HepG2 (cell line): ENCODE measurements around the gene SYNJ2. TPM values are rescaled to one million over a fixed set of nuclear protein-coding genes. Genes with fewer than 3 reads are reported as not detected.

Source experiments
- ATF7 ChIP-seq, 2 experiments: fragments of 450-650 bp in 1 of 2; sonication (generic) in 1 of 2; formaldehyde crosslinking in 1 of 2; IDR thresholded peaks; 2 replicates each; pipeline versions ENCODE4 v1.4.0 to v1.6.1; 2016 to 2020; ENCODE audit warnings: antibody characterized with exemption in 1 of 2, mild to moderate bottlenecking in 1 of 2, missing genetic modification reagents in 1 of 2
- IKZF1 ChIP-seq: fragments of 450-650 bp; IDR thresholded peaks from 2 replicates; pipeline ENCODE4 v1.7.1; 2016
- MTF1 ChIP-seq: sonication (generic); formaldehyde crosslinking; IDR thresholded peaks from 2 replicates; pipeline ENCODE4 v1.5.0; 2020; ENCODE audit warnings: missing genetic modification reagents
- NPAS2 ChIP-seq: sonication (generic); formaldehyde crosslinking; IDR thresholded peaks from 2 replicates; pipeline ENCODE4 v1.8.0; 2022; ENCODE audit warnings: mild to moderate bottlenecking, missing genetic modification reagents, borderline replicate concordance
- PHF21A ChIP-seq: sonication (generic); formaldehyde crosslinking; IDR thresholded peaks from 2 replicates; pipeline ENCODE4 v1.5.0; 2020; ENCODE audit warnings: mild to moderate bottlenecking, missing genetic modification reagents
- ZNF615 ChIP-seq: sonication (generic); formaldehyde crosslinking; IDR thresholded peaks from 2 replicates; pipeline ENCODE4 v1.5.0; 2020; ENCODE audit warnings: mild to moderate bottlenecking, missing genetic modification reagents, borderline replicate concordance
- ZNF644 ChIP-seq: IDR thresholded peaks from 2 replicates; pipeline ENCODE4 v1.6.1; 2016; ENCODE audit warnings: low read depth
- ZNF678 ChIP-seq: sonication (generic); formaldehyde crosslinking; IDR thresholded peaks from 2 replicates; pipeline ENCODE4 v1.4.0; 2020; ENCODE audit warnings: mild to moderate bottlenecking, missing genetic modification reagents
- ZNF841 ChIP-seq: sonication (generic); formaldehyde crosslinking; IDR thresholded peaks from 2 replicates; pipeline ENCODE4 v1.8.1; 2023; ENCODE audit warnings: missing genetic modification reagents, borderline replicate concordance
- polyA plus RNA-seq, 8 experiments: library from polyadenylated mRNA; depleted of rRNA in 3 of 8; stranded (reverse) in 7 of 8; unstranded in 1 of 8; fragments of >200 nt; fragmentation: Illumina TruSeq in 4 of 8; extraction: Trizol in 4 of 8; gene quantifications; 2 replicates each; pipeline versions ENCODE4 v1.2.1 to v1.2.3, GENCODE V29; 2011 to 2016; ENCODE audit warnings: low read depth in 4 of 8, missing spikeins in 1 of 8, mixed read lengths in 1 of 8; ENCODE audit not compliant: insufficient read depth in 1 of 8
- total RNA-seq, 5 experiments: library from RNA; depleted of rRNA; stranded (reverse); fragments of >200 nt; fragmentation: Illumina TruSeq; extraction: Trizol; gene quantifications; 2 replicates each; pipeline ENCODE4 v1.2.3, GENCODE V29; 2016; ENCODE audit warnings: low read depth in 1 of 5
- TF ChIP-seq, protein P1 (sequence below): sonication (generic); formaldehyde crosslinking; IDR thresholded peaks from 2 replicates; pipeline ENCODE4 v1.5.1; 2020; ENCODE audit warnings: missing genetic modification reagents, mild to moderate bottlenecking, borderline replicate concordance
- TF ChIP-seq, protein P2 (sequence below): sonication (generic); formaldehyde crosslinking; IDR thresholded peaks from 2 replicates; pipeline ENCODE4 v1.9.0; 2021; ENCODE audit warnings: mild to moderate bottlenecking, missing genetic modification reagents
- TF ChIP-seq, protein P3 (sequence below): sonication (generic); formaldehyde crosslinking; IDR thresholded peaks from 2 replicates; pipeline ENCODE4 v1.5.1; 2020; ENCODE audit warnings: mild to moderate bottlenecking, moderate library complexity, missing genetic modification reagents

SYNJ2 gene
- total and polyA plus RNA-seq, 2 of the 13 experiments (the other 11 are each of a cell fraction or from before 2014, with no cell fraction given) = 39.1 to 57.6 TPM

DNA sequence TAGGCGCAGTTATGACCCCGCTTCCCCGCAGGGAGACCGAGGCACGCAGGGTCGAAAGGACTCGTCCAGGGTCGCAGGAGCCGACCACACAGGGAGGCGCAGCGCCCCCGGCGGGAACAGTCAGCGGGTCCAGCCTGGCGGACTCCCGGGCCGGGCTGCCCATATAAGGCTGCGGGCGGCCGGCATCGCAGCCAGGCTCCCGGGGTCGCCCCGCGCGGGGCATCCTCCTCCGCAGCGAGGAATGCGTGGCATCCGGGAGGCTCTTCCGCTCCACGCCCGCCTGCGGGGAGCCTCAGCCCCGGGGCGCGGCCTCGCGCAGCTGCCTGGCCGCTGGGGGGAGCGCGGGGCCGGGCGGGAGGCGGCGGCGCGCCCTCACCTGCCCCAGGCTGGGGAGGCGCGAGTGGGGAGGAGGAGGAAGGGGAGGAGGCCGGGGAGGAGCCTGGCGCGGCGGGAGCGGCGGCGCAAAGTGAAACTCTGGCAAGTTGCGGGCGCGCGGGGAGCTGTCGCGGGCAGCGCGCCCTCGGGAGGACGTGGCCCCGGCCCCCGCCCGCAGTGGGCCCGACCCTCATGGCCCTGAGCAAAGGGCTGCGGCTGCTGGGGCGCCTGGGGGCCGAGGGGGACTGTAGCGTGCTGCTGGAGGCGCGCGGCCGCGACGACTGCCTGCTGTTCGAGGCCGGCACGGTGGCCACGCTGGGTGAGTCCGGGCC lies at the start of gene SYNJ2 (continued):
- TF ChIP-seq, protein P1, sequence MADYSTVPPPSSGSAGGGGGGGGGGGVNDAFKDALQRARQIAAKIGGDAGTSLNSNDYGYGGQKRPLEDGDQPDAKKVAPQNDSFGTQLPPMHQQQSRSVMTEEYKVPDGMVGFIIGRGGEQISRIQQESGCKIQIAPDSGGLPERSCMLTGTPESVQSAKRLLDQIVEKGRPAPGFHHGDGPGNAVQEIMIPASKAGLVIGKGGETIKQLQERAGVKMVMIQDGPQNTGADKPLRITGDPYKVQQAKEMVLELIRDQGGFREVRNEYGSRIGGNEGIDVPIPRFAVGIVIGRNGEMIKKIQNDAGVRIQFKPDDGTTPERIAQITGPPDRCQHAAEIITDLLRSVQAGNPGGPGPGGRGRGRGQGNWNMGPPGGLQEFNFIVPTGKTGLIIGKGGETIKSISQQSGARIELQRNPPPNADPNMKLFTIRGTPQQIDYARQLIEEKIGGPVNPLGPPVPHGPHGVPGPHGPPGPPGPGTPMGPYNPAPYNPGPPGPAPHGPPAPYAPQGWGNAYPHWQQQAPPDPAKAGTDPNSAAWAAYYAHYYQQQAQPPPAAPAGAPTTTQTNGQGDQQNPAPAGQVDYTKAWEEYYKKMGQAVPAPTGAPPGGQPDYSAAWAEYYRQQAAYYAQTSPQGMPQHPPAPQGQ (CRISPR knock-in tag) = no peak; the same call in 1 of the 2 replicates
- TF ChIP-seq, protein P2, sequence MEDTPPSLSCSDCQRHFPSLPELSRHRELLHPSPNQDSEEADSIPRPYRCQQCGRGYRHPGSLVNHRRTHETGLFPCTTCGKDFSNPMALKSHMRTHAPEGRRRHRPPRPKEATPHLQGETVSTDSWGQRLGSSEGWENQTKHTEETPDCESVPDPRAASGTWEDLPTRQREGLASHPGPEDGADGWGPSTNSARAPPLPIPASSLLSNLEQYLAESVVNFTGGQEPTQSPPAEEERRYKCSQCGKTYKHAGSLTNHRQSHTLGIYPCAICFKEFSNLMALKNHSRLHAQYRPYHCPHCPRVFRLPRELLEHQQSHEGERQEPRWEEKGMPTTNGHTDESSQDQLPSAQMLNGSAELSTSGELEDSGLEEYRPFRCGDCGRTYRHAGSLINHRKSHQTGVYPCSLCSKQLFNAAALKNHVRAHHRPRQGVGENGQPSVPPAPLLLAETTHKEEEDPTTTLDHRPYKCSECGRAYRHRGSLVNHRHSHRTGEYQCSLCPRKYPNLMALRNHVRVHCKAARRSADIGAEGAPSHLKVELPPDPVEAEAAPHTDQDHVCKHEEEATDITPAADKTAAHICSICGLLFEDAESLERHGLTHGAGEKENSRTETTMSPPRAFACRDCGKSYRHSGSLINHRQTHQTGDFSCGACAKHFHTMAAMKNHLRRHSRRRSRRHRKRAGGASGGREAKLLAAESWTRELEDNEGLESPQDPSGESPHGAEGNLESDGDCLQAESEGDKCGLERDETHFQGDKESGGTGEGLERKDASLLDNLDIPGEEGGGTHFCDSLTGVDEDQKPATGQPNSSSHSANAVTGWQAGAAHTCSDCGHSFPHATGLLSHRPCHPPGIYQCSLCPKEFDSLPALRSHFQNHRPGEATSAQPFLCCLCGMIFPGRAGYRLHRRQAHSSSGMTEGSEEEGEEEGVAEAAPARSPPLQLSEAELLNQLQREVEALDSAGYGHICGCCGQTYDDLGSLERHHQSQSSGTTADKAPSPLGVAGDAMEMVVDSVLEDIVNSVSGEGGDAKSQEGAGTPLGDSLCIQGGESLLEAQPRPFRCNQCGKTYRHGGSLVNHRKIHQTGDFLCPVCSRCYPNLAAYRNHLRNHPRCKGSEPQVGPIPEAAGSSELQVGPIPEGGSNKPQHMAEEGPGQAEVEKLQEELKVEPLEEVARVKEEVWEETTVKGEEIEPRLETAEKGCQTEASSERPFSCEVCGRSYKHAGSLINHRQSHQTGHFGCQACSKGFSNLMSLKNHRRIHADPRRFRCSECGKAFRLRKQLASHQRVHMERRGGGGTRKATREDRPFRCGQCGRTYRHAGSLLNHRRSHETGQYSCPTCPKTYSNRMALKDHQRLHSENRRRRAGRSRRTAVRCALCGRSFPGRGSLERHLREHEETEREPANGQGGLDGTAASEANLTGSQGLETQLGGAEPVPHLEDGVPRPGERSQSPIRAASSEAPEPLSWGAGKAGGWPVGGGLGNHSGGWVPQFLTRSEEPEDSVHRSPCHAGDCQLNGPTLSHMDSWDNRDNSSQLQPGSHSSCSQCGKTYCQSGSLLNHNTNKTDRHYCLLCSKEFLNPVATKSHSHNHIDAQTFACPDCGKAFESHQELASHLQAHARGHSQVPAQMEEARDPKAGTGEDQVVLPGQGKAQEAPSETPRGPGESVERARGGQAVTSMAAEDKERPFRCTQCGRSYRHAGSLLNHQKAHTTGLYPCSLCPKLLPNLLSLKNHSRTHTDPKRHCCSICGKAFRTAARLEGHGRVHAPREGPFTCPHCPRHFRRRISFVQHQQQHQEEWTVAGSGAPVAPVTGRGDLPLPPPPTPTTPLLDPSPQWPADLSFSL (CRISPR knock-in tag) = no peak
- TF ChIP-seq, protein P3, sequence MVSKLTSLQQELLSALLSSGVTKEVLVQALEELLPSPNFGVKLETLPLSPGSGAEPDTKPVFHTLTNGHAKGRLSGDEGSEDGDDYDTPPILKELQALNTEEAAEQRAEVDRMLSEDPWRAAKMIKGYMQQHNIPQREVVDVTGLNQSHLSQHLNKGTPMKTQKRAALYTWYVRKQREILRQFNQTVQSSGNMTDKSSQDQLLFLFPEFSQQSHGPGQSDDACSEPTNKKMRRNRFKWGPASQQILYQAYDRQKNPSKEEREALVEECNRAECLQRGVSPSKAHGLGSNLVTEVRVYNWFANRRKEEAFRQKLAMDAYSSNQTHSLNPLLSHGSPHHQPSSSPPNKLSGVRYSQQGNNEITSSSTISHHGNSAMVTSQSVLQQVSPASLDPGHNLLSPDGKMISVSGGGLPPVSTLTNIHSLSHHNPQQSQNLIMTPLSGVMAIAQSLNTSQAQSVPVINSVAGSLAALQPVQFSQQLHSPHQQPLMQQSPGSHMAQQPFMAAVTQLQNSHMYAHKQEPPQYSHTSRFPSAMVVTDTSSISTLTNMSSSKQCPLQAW (CRISPR knock-in tag) = peak; percentile 6; the same call in 1 of the 2 replicates
- TF ChIP-seq NPAS2 (CRISPR knock-in tag) (no peak), IKZF1 (no peak), ATF7 (IDR thresholded peaks at IDR 0.05) (no peak), ATF7 (CRISPR knock-in tag; IDR thresholded peaks at IDR 0.05) (no peak), PHF21A (peak; percentile 92), ZNF841 (CRISPR knock-in tag) (peak; percentile 71; the same call in 1 of the 2 replicates), ZNF644 (CRISPR knock-in tag) (no peak), ZNF615 (CRISPR knock-in tag) (no peak), MTF1 (CRISPR knock-in tag) (no peak), ZNF678 (CRISPR knock-in tag) (peak; percentile 52; the same call in 1 of the 2 replicates)
